SK-N-MC (cell line): ENCODE measurements around the gene PTN.
"Not testable (repeated sequence)": the region's sequence is repeated elsewhere in the genome, so short reads cannot be mapped to it uniquely, and the experiment has no call there.

Experiments used
- DNase-seq: peaks from one replicate; pipeline ENCODE4 v3.0.0-alpha.2; 2011; ENCODE audit warnings: low read depth, low spot score
- H3K27ac ChIP-seq: fragments of 200-600 bp; sonication (generic); 2 replicates; pipeline ENCODE4 v1.5.1; 2016; ENCODE audit warnings: mixed run types
- H3K36me3 ChIP-seq: fragments of 200-600 bp; sonication (generic); 2 replicates; pipeline ENCODE4 v1.6.1; 2017; ENCODE audit warnings: antibody characterized with exemption, low read length, mixed read lengths; ENCODE audit not compliant: insufficient read depth
- H3K4me3 ChIP-seq: fragments of 200-600 bp; sonication (generic); 2 replicates; pipeline ENCODE4 v1.5.1; 2016
- H3K9ac ChIP-seq: fragments of 200-600 bp; sonication (generic); 2 replicates; pipeline ENCODE4 v1.8.0; 2017; ENCODE audit warnings: mixed run types, mixed read lengths; ENCODE audit not compliant: insufficient read length
- H3K9me3 ChIP-seq: fragments of 200-600 bp; sonication (generic); 2 replicates; pipeline ENCODE4 v1.6.1; 2017; ENCODE audit warnings: low read depth, mild to moderate bottlenecking, antibody characterized with exemption, low read length, moderate library complexity, mixed read lengths
- EZH2 ChIP-seq: fragments of 200-600 bp; sonication (generic); IDR thresholded peaks from one replicate; pipeline ENCODE4 v1.6.1; 2017; ENCODE audit warnings: antibody characterized with exemption
- FOXP2 ChIP-seq: optimal IDR thresholded peaks from 2 replicates; pipeline ENCODE3; 2011; ENCODE audit warnings: mild to moderate bottlenecking, moderate library complexity; ENCODE audit not compliant: insufficient read depth; ENCODE audit errors: extremely low read length, control extremely low read depth
- POLR2AphosphoS5 ChIP-seq: IDR thresholded peaks from 2 replicates; pipeline ENCODE4 v1.6.1; 2012; ENCODE audit warnings: mild to moderate bottlenecking, low read depth, low read length, borderline replicate concordance

The PTN gene

GRCh38 chr7:137231167-137231566 lies 112.4 kb downstream of the PTN start:
- Histone ChIP-seq H3K9me3 (no peaks in the 10 kb centered on the region), H3K36me3 (no peaks in the 10 kb centered on the region), H3K9ac (no peak overlapping the region), H3K4me3 (no peak overlapping the region), H3K27ac (no peak overlapping the region)
- DNase-seq: no peak
- TF ChIP-seq FOXP2: no peak

GRCh38 chr7:137221467-137221866 lies 122.1 kb downstream of the PTN start:
- H3K27ac ChIP-seq: no peak overlapping the region
- TF ChIP-seq POLR2AphosphoS5 (no peak), EZH2 (no peak), FOXP2 (no peak)
- H3K9ac ChIP-seq: no peak overlapping the region
- no peak overlapping the region for H3K4me3 ChIP-seq
- H3K36me3 ChIP-seq: no peaks in the 10 kb centered on the region
- DNase-seq: no peak
- H3K9me3 ChIP-seq: no peaks in the 10 kb centered on the region

GRCh38 chr7:137213744-137214143 lies 129.8 kb downstream of the PTN start:
- no peak for DNase-seq
- TF ChIP-seq FOXP2 (no peak), EZH2 (no peak), POLR2AphosphoS5 (no peak)
- no peak overlapping the region for H3K9ac ChIP-seq
- H3K36me3 ChIP-seq: no peaks in the 10 kb centered on the region
- H3K4me3 ChIP-seq: no peak overlapping the region
- H3K27ac ChIP-seq: no peak overlapping the region
- no peaks in the 10 kb centered on the region for H3K9me3 ChIP-seq

DNA sequence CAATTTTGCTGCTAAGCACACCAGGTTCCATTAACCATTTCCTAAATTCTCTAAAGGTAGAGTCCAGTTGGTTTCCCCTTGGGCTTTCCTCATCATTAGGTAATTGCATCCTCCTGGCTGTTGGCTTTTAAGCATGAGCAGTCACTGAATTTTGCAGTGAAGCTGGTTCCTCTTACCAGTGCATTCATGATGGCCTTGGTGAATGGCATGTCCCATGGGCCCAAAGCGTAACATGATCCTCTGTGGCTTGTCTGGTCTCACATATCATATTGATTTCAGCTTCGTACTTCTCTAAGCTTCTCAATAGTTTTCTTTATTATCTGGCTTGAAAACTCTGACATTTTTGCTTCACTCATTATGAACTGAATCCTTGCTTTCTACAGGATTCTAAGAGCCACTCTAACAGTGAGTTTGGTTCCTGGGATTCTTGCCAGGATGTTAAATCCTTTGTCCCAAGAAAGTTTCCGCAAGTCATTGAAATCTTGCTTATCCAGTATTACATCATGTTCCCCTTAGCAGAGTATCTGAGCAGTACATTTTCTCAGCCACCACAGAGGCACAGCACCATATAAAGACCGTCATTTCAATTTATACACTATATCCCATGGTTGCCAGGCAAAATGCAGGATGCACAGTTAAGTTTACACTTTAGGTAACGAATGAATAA lies 134.2 kb downstream of the PTN start:
- no peaks in the 10 kb centered on the region for H3K36me3 ChIP-seq
- no peak overlapping the region for H3K27ac ChIP-seq
- no peaks in the 10 kb centered on the region for H3K9me3 ChIP-seq
- no peak for TF ChIP-seq FOXP2
- no peak for TF ChIP-seq POLR2AphosphoS5
- no peak for TF ChIP-seq EZH2
- H3K4me3 ChIP-seq: no peak overlapping the region
- H3K9ac ChIP-seq: no peak overlapping the region
- DNase-seq: no peak

DNA sequence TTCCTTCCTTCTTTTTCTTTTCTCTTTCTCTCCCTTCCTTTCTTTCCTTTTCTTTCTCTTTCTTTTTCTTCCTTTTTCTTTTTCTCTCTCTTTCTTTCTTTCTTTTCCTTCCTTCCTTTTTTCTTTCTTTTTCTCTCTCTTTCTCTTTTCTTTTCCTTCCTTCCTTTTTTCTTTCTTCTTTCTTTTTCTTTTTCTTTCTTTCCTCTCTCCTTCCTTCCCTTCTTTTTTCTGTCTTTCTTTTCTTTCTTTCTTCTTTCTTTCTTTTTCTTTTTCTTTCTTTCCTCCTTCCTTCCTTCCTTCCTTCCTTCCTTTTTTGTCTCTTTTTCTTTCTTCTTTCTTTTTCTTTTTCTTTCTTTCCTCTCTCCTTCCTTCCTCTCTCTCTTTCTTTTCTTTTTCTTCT lies 136.8 kb downstream of the PTN start:
- Histone ChIP-seq H3K9me3 (no peaks in the 10 kb centered on the region), H3K9ac (no peak overlapping the region), H3K27ac (no peak overlapping the region), H3K36me3 (no peaks in the 10 kb centered on the region), H3K4me3 (no peak overlapping the region)
- DNase-seq: no peak
- TF ChIP-seq EZH2: no peak
- no peak for TF ChIP-seq FOXP2
- no peak for TF ChIP-seq POLR2AphosphoS5

GRCh38 chr7:137204246-137204645 lies 139.3 kb downstream of the PTN start:
- Histone ChIP-seq H3K9me3 (no peaks in the 10 kb centered on the region), H3K27ac (no peak overlapping the region), H3K4me3 (no peak overlapping the region), H3K36me3 (no peaks in the 10 kb centered on the region), H3K9ac (no peak overlapping the region)
- no peak for DNase-seq
- no peak for TF ChIP-seq EZH2
- no peak for TF ChIP-seq FOXP2
- TF ChIP-seq POLR2AphosphoS5: no peak

DNA sequence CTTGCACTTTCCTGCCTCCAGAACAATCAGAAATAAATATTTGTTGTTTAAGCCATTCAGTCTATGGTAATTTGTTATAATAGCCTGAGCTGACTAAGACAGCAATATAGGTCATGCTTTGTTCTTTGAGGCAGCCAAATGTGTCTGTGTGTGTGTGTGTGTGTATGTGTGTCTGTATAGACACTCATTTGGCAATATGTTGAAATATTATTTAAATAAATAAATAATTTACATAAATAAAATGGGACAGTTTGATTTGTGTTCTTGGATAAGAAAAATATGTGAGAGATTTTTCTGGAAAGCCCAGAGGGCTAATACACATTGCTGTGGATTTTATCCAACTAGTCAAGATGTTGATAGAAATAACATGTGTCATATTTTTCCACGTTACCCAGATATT lies 140.2 kb downstream of the PTN start:
- no peak for DNase-seq
- H3K4me3 ChIP-seq: no peak overlapping the region
- H3K36me3 ChIP-seq: no peaks in the 10 kb centered on the region
- H3K27ac ChIP-seq: no peak overlapping the region
- TF ChIP-seq EZH2 (no peak), FOXP2 (no peak), POLR2AphosphoS5 (no peak)
- no peak overlapping the region for H3K9ac ChIP-seq
- no peaks in the 10 kb centered on the region for H3K9me3 ChIP-seq

DNA sequence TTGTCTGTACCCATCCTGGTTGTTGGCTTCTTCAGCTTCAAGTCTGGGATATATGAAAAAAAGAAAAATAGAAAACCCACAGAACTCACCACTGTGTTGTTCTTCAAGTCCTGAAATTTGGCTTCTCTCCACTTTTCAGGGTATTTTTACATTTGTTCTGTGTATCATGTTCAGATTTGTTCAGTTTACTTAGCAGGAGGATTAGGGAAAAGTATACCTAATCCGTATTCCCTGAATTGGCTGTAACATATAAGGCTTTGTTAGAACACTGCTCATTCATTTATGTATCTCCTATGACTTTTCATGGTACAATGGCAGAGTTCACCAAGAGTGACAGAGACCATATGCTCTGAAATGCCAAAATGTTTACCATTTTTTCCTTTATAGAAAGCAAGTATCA lies 146.9 kb downstream of the PTN start:
- Histone ChIP-seq H3K9ac (no peak overlapping the region), H3K36me3 (no peaks in the 10 kb centered on the region), H3K4me3 (no peak overlapping the region), H3K27ac (no peak overlapping the region), H3K9me3 (no peaks in the 10 kb centered on the region)
- no peak for DNase-seq
- TF ChIP-seq POLR2AphosphoS5 (no peak), EZH2 (no peak), FOXP2 (no peak)

GRCh38 chr7:137195996-137196395 lies 147.5 kb downstream of the PTN start:
- DNase-seq: no peak
- Histone ChIP-seq H3K4me3 (no peak overlapping the region), H3K9me3 (no peaks in the 10 kb centered on the region), H3K36me3 (no peaks in the 10 kb centered on the region), H3K27ac (no peak overlapping the region), H3K9ac (no peak overlapping the region)
- TF ChIP-seq EZH2 (no peak), POLR2AphosphoS5 (no peak), FOXP2 (no peak)

GRCh38 chr7:137181619-137182018 lies 161.9 kb downstream of the PTN start:
- not testable (repeated sequence) for DNase-seq, H3K9me3 ChIP-seq, H3K36me3 ChIP-seq, H3K4me3 ChIP-seq, H3K27ac ChIP-seq, H3K9ac ChIP-seq
